ENCODE data around the gene NF1.

The NF1 gene

GRCh38 chr17:31289790-31290189 lies 195.0 kb downstream of the NF1 start:
- DNase-seq (ENCODE audit: low read depth), result no peak
- no peak for TF ChIP-seq CTCF (IDR thresholded peaks at IDR 0.05; ENCODE audit: control insufficient read depth, extremely low read depth, insufficient read depth)
- H3K4me3 ChIP-seq (ENCODE audit: low read depth, low read length), result no peak overlapping the region

GRCh38 chr17:31291820-31292219 lies 197.0 kb downstream of the NF1 start:
- TF ChIP-seq CTCF (IDR thresholded peaks at IDR 0.05; ENCODE audit: control insufficient read depth, extremely low read depth, insufficient read depth), result no peak
- H3K4me3 ChIP-seq (ENCODE audit: low read depth, low read length), result no peak overlapping the region
- DNase-seq (ENCODE audit: low read depth), result no peak

GRCh38 chr17:31293581-31293980 lies 198.8 kb downstream of the NF1 start:
- no peak overlapping the region for H3K4me3 ChIP-seq (ENCODE audit: low read depth, low read length)
- TF ChIP-seq CTCF (IDR thresholded peaks at IDR 0.05; ENCODE audit: control insufficient read depth, extremely low read depth, insufficient read depth), result no peak
- DNase-seq (ENCODE audit: low read depth), result no peak

- TF ChIP-seq CTCF (IDR thresholded peaks at IDR 0.05; ENCODE audit: control insufficient read depth, extremely low read depth, insufficient read depth), result no peak
- DNase-seq (ENCODE audit: low read depth), result no peak
- H3K4me3 ChIP-seq (ENCODE audit: low read depth, low read length), result no peak overlapping the region
Measured at GRCh38 chr17:31294231-31294630, 199.5 kb downstream of the NF1 start.

- no peak for DNase-seq (ENCODE audit: low read depth)
Measured at GRCh38 chr17:31294820-31295488, 200.2 kb downstream of the NF1 start.

GRCh38 chr17:31295489-31295871 lies 200.7 kb downstream of the NF1 start:
- no peak for DNase-seq (ENCODE audit: low read depth)
- H3K4me3 ChIP-seq (ENCODE audit: low read depth, low read length), result no peak overlapping the region
- no peak for TF ChIP-seq CTCF (IDR thresholded peaks at IDR 0.05; ENCODE audit: control insufficient read depth, extremely low read depth, insufficient read depth)

More at GRCh38 chr17:31294820-31295488, 200.2 kb downstream of the NF1 start:
- no peak for TF ChIP-seq CTCF (IDR thresholded peaks at IDR 0.05; ENCODE audit: control insufficient read depth, extremely low read depth, insufficient read depth)
- H3K4me3 ChIP-seq (ENCODE audit: low read depth, low read length), result no peak overlapping the region

GRCh38 chr17:31296142-31296541 lies 201.4 kb downstream of the NF1 start:
- TF ChIP-seq CTCF (IDR thresholded peaks at IDR 0.05; ENCODE audit: control insufficient read depth, extremely low read depth, insufficient read depth), result no peak
- DNase-seq (ENCODE audit: low read depth), result no peak
- no peak overlapping the region for H3K4me3 ChIP-seq (ENCODE audit: low read depth, low read length)

All from LNCaP clone FGC (cell line).